GM12872 (cell line): ENCODE measurements around the gene PSTPIP1.

Experiments used
- TF ChIP-seq, protein P1 (sequence below): IDR thresholded peaks from 3 replicates; pipeline ENCODE4 v1.5.1; 2011; ENCODE audit warnings: low read depth, mild to moderate bottlenecking, low read length, moderate library complexity; ENCODE audit not compliant: insufficient read depth

Gene PSTPIP1

GRCh38 chr15:77042245-77042919 is 47.5 kb downstream of the PSTPIP1 start:
- TF ChIP-seq, protein P1, sequence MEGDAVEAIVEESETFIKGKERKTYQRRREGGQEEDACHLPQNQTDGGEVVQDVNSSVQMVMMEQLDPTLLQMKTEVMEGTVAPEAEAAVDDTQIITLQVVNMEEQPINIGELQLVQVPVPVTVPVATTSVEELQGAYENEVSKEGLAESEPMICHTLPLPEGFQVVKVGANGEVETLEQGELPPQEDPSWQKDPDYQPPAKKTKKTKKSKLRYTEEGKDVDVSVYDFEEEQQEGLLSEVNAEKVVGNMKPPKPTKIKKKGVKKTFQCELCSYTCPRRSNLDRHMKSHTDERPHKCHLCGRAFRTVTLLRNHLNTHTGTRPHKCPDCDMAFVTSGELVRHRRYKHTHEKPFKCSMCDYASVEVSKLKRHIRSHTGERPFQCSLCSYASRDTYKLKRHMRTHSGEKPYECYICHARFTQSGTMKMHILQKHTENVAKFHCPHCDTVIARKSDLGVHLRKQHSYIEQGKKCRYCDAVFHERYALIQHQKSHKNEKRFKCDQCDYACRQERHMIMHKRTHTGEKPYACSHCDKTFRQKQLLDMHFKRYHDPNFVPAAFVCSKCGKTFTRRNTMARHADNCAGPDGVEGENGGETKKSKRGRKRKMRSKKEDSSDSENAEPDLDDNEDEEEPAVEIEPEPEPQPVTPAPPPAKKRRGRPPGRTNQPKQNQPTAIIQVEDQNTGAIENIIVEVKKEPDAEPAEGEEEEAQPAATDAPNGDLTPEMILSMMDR: no peak

DNA sequence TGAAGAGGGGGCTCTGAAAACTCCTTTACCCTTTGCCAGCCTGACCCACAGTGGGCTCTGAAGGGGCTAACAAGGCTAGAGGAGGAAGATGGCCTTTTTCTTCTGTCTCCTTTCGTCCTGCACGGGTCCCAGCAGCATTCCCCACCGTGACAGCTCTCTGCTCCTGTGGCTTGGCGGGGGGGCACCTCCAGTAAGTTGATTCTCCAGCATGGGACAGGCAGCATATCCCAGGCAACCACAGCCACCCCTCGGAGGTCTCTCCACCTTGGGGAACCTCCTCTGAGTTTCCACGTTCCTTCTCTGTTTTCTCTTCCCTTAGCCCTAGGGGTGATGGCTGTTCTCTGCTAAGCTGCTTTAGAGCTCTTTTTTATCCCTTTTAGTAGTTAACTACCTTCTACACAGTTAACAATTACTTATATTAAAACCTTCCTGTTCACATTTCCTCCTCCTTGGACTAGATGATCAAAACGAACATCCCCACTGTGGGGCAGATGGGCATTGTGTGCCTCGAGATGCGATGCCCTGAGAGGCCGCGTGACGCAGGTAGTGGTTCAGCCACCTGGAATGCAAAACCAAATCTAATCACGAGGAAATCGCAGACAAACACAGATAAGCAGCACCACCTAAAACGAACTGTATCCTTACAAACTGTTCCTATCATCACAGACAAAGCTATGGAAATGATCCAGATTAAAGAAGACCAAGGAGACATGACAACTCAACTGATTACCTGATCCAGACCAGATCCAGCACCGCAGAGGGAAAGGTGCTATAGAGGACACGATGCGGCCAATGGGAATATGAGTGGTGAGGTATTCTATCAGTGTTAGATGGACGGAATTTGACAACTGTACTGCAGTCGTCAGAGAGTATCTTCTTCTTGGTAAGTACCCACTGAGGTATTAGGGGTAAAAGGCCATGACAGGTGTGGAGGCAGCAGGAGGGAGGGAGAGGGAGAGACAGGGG is 48.3 kb downstream of the PSTPIP1 start:
- TF ChIP-seq, protein P1: no peak

DNA sequence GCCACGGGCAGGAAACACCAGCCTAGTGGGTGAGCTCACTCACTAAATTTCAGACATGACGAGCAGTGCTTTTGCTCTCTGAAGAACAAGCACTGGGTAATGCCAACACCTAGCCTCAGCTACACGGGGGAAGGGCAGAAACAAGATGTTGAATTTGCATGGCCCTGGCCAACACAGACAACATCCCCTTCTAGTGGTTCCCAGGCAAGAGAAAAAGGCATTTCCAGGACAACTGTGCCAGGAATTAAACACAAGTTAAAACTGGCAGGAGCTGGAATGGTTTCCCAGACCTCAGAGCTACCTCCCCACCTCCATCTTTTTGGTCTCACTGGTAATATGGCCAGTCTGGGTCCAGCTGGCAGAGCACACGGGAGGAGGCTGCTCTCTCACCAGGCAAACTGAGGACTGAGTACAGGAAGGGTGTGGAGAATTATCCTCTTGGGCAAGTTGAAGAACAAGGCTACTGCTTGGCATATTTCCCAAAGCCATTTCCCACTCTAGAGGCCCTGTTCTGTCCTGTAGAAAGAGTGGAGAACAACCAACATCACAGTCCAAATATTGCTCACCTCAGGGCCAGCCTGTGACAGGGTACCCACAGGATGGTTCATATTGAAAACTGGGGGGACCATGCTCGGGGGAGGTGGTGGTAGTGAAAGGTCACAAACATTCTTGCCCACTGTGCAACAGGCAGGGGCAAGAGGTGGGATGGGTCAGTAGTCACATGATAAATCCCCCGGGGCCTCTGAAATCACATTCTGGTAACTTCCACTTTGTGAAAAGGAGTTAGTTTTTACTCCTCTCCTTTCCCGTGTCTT is 49.5 kb downstream of the PSTPIP1 start:
- TF ChIP-seq, protein P1: no peak

DNA sequence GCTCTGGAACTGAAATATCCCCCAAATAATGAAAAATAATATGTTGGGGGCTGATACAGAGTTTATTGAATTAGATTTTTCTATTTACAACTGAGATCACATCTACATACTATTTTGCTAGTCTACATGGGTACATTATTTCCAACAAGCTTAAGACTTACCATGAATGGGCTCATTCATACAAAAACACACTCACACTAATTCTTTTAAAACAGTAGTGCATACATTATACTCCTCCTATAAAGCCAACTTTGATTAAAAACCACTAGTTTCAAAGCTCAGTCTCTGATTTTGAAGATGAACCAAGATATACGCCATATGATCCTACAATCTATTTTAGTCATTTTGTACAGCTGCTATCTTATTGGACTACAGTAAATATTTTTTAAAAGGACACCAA is 51.1 kb downstream of the PSTPIP1 start:
- TF ChIP-seq, protein P1: no peak

DNA sequence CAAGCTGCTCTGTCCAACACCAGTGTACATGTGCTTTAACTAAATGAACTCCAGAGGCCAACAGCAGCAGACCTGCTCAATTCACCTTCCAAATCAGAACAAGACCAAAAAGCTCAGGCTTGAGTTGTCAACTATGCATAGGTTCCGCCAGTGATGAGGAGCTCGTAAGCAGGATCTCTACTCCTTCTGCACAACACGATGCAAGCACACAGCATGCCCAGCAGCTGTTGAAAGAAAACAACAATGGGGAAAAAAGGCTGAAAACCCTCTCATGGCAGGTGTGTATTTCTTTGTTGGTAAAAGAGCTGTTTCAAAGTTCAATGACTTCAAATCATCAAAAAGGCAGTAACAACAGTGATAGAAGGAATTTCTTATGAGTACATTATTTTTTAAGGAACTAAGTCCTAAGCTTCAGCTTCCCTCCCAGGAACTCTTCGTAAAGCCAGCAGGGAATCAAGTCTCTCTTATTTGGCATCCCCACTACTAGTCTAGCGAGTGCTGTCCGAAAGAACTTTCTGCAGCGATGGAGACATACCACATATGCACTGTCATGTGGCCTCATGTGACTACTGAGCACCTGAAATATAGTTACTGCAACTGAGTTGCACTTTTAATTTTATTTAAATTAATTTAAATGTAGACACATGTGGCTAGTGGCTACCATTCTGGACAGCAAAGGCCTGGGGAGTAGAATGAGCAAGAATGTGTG is 51.9 kb downstream of the PSTPIP1 start:
- TF ChIP-seq, protein P1: no peak

- TF ChIP-seq, protein P1: no peak
Observed at GRCh38 chr15:77048135-77048876, 53.4 kb downstream of the PSTPIP1 start.
